Activated CD4-positive, CD25-positive, alpha-beta regulatory T cell (primary cell): Measurements from ENCODE around the gene BIRC2.

ENCODE experiments used
- DNase-seq, 4 experiments: peaks; one replicate each; lab custom pipeline; 2025; lab: John Stamatoyannopoulos, UW

Gene BIRC2

GRCh38 chr11:102346748-102347461, at the start of gene BIRC2:
BIRC2 (plus strand) TSS chr11:102347214; CDS start chr11:102349855, 2,641 bp downstream.
- peak; percentile 90 to 93 (median 92) for DNase-seq

GRCh38 chr11:102300837-102301236, 46.2 kb upstream of the BIRC2 start:
- DNase-seq: peak in 2 of 4 experiments; percentile 43 to 60

GRCh38 chr11:102302241-102302640, 44.8 kb upstream of the BIRC2 start:
- DNase-seq: no peak

DNA sequence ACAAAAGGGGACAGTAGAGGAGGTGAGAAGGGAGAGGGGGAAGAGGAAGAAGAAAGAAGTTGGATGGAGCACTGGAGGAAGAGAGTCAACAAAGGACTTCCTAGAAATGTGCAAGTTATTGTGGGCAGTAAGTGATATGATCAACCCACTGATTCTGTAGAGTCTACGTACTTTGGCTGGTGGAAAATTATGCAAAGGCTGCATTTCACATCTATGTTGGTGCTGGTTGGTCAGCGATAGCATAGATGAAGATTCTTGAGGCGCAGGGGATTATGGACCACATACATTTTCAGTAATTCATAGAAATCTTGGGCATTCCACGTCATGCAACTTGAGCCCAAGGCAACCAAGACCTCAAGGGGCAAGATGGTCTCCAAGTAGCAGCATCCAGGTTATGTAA, 42.3 kb upstream of the BIRC2 start:
- no peak for DNase-seq

GRCh38 chr11:102305352-102306047, 41.5 kb upstream of the BIRC2 start:
- DNase-seq: no peak

DNA sequence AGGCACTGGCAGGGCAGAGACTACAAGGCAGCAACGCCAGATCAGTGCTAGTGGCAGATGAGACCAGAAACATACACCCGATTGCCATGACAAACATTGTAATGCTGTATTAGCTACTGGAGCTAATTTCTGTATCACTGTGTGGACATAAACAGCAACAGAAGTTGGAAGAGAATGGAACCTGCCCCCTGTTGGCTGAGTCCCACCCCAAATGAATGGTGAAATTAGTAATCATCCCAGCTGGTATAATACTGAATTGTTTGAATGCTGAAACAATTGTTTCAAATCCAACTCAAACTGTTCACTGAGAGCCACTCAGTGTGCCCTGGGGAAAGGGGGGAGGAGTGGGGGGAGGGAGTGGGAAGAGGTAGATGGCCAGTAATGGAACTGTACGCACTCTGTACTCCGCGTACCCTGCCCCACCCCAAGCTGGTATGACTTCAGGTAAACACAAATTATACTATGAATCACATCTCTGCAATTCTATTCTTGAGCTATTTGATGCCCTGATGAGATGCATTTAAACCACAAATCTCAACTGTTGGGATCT, 40.9 kb upstream of the BIRC2 start:
- no peak for DNase-seq

DNA sequence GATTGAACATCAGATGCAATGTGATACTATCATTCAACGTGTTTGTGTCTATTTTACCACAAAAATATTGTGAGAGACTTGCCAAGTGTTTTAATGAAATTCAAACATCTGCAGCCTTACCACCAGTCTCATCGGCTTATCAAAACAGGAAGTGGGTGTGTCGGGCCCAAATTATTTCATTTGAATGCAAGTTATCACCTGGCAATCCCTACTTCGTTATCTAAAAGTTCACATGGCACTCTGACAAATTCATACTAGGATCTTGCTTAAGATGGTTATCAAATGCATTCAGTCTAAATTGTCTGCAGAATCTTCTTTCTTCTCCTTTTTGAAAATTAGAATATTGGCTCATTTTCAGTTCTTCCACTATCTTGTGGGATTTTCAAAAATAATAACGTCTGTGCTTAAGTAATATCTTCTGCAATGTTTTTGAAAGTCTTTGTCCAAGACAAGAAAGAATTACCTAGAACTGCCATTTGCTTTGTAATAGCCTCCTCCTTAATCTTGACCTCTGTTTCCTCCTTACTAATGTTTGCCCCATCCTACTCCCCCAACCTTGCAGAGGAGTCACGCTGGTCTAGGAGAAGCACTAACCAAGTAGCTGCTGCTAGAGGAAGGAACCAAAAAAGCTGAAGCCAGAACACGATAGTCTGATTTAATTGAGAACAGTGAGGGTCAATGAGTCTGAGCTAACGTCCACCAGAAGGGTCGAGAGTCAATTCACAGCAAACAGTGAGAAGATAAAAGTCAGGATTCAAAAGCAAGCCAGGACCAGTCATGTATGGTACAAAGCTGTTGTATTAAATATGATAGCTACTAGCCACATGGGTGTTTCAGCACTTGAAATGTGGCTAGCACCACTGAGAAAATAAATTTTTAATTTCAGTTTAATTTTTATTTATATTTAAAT, 39.9 kb upstream of the BIRC2 start:
- DNase-seq: peak in 2 of 4 experiments; percentile 23

DNA sequence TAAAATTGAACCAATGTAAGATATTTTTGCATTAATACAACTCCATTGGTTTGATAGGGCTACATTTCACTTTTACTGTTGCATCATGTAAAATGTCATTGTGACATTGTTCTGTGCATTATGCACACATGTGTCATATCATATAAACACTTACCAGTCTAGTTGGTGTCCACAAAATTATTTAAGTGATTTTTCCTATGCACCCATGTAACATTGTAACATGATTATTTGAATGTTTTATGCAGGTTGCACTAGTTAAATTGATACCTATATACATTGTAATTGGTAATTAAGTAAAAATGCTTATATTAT, 39.3 kb upstream of the BIRC2 start:
- no peak for DNase-seq

GRCh38 chr11:102309621-102310541, 37.1 kb upstream of the BIRC2 start:
- DNase-seq: no peak

- no peak for DNase-seq
Observed at GRCh38 chr11:102312667-102313066, 34.3 kb upstream of the BIRC2 start.

DNA sequence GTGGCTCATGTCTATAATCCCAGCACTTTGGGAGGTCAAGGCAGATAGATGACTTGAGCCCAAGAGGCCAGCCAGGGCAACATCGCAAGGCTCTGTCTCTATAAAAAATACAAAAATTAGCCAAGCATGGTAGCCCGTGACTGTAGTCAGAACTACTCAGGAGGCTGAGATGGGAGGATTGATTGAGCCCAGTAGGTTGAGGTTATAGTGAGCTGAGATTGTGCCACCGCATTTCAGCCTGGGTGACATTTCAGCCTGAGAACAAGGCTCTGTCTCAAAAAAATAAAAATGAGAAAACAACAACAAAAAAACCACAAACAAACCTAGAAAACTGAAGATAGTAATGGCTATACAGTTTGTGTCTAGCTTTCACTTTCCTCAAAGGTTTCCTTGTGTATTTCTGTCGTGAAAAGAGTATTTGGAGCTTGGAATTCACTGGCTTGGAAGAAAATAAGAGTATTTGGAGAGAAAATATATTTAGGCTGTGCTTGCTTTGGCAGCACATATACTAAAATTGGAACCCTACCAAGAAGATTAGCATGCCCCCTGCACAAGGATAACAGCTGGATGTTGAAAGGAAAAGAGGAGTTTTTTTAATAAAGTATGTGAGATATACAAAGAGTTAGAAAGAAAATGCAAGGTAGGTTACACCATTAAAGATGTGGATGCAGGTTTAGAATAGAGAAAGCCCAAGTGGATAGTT, 33.6 kb upstream of the BIRC2 start:
- DNase-seq: no peak

DNA sequence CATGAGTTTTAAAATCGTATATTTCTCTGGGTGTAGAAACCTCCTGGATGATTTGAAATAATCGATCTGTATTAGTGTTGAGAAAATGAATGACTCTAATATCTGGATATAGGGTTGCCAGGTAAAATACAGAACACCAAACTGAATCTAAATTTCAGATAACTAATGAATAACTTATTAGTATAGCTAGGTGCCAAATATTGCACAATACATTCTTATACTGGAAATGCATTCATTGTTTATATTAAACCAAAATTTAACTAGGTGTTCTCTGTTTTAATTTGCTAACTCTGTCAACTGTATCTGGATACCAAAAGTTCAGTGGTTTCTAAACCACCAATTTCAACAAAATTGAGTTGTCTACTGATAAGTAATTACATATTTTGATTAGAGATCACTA, 32.2 kb upstream of the BIRC2 start:
- DNase-seq: no peak

DNA sequence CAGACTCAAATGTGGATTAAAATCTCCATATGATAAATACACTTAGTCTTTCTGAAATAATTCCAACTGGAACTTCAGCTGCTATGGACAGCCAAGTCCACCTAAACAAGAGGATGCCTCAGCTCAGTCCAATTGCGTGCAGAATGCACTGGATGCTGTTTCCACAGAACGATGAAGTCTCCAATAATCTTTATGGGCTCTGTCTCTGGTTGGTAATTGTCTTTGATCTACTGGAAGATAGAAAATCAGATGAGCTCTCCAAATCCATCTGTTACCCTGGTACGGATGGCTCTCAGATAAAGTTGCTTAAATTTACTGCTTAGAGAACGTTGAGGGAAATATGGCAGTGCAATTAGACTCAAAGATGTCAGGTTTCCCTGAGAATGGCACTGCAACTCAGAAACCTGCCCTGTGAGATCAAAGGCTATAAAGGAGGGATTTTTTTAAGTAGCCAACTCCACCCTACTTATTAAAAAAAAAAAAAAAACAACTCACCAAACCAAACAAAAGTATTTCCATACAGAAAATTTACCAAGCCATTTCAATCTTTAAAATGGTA, 30.6 kb upstream of the BIRC2 start:
- DNase-seq: no peak

DNA sequence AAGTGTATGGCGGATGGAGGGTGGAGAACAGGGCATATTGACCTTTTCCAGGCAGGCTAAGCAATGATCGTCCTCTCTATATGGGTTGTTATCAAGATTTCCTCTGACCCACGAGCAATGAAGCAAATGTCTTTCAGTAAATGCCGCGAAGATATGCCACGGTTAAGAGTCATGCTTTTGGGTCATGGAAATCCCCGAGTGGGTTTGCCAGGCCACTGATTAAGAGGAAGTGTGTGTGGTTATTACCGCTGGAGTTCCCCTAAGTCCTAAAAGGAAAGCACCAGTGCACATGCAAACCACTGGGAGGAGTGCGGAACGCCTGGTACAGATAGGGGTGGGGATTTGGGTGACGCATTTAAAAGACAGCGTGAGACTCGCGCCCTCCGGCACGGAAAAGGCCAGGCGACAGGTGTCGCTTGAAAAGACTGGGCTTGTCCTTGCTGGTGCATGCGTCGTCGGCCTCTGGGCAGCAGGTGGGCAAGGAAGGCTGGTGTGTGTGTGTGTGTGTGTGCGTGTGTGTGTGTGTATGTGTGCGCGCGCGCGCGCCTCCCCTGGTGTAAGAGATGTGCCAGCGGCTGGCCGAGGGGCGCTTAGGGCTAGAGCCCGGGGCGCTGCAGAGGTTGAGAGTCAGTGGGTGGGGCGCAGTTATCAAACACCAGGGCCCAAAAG, 29.8 kb upstream of the BIRC2 start, which contains the start of gene BIRC3:
TSS of gene BIRC3 (plus strand) at position 386 of the 669 bp plus-strand sequence. CDS start 7,026 bp downstream, outside the sequence.
- DNase-seq: peak; percentile 74 to 80 (median 75)

GRCh38 chr11:102317768-102318103, 29.3 kb upstream of the BIRC2 start:
- no peak for DNase-seq

GRCh38 chr11:102318469-102318868, 28.5 kb upstream of the BIRC2 start:
- peak in 2 of 4 experiments; percentile 21 to 31 for DNase-seq

- DNase-seq: no peak
Observed at GRCh38 chr11:102319544-102319943, 27.5 kb upstream of the BIRC2 start.

- no peak for DNase-seq
Observed at GRCh38 chr11:102320188-102320587, 26.8 kb upstream of the BIRC2 start.

- no peak for DNase-seq
Observed at GRCh38 chr11:102320679-102321078, 26.3 kb upstream of the BIRC2 start.

- no peak for DNase-seq
Observed at GRCh38 chr11:102322560-102322959, 24.5 kb upstream of the BIRC2 start.
